HepG2 (cell line): ENCODE measurements around the gene PYGB. TPM values are rescaled to one million over a fixed set of nuclear protein-coding genes. Genes with fewer than 3 reads are reported as not detected.
A peak's percentile ranks its signal among the peaks of the same experiment; 100 is the strongest.

Experiments used
- ATAD3A ChIP-seq: sonication (generic); formaldehyde crosslinking; IDR thresholded peaks from 2 replicates; pipeline ENCODE4 v1.4.0; 2020; ENCODE audit warnings: missing genetic modification reagents
- DNMT3B ChIP-seq: conservative IDR thresholded peaks from 2 replicates; pipeline ENCODE4 v1.6.1; 2016; ENCODE audit warnings: missing biosample characterization, control low read depth
- ETV6 ChIP-seq: sonication (generic); formaldehyde crosslinking; conservative IDR thresholded peaks from 2 replicates; pipeline ENCODE4 v1.4.0; 2020; ENCODE audit warnings: missing genetic modification reagents
- MEF2D ChIP-seq: sonication (generic); formaldehyde crosslinking; IDR thresholded peaks from 2 replicates; pipeline ENCODE4 v1.5.1; 2020; ENCODE audit warnings: mild to moderate bottlenecking, missing genetic modification reagents
- MIXL1 ChIP-seq: IDR thresholded peaks from 2 replicates; pipeline ENCODE4 v1.6.1; 2016
- NFIB ChIP-seq: sonication (generic); formaldehyde crosslinking; IDR thresholded peaks from 2 replicates; pipeline ENCODE4 v1.9.0; 2021; ENCODE audit warnings: missing genetic modification reagents, mild to moderate bottlenecking, borderline replicate concordance
- NR1H2 ChIP-seq: sonication (generic); formaldehyde crosslinking; IDR thresholded peaks from 2 replicates; pipeline ENCODE4 v1.8.1; 2022; ENCODE audit warnings: low read depth, missing genetic modification reagents, borderline replicate concordance
- NR2F2 ChIP-seq: IDR thresholded peaks from 2 replicates; pipeline ENCODE4 v1.6.1; 2012; ENCODE audit warnings: low read depth, inconsistent platforms, borderline replicate concordance
- NR2F6 ChIP-seq, 2 experiments: IDR thresholded peaks; 2 replicates each; pipeline ENCODE4 v1.6.1; 2016; ENCODE audit warnings: antibody characterized with exemption in 1 of 2, mild to moderate bottlenecking in 1 of 2
- PHF5A ChIP-seq: IDR thresholded peaks from one replicate; pipeline ENCODE4 v1.6.1; 2018; ENCODE audit warnings: low read depth, missing genetic modification reagents; ENCODE audit not compliant: unreplicated experiment
- PHF8 ChIP-seq: sonication (generic); formaldehyde crosslinking; IDR thresholded peaks from 2 replicates; pipeline ENCODE4 v1.5.0; 2020; ENCODE audit warnings: missing genetic modification reagents
- RARG ChIP-seq: sonication (generic); formaldehyde crosslinking; IDR thresholded peaks from 2 replicates; pipeline ENCODE4 v1.4.0; 2020; ENCODE audit warnings: low read depth, mild to moderate bottlenecking, missing genetic modification reagents
- SATB2 ChIP-seq: sonication (generic); formaldehyde crosslinking; IDR thresholded peaks from 2 replicates; pipeline ENCODE4 v1.5.0; 2020; ENCODE audit warnings: missing genetic modification reagents
- SNAPC5 ChIP-seq: sonication (generic); formaldehyde crosslinking; IDR thresholded peaks from 2 replicates; pipeline ENCODE4 v1.8.1; 2023; ENCODE audit warnings: mild to moderate bottlenecking, missing genetic modification reagents, borderline replicate concordance
- SOX6 ChIP-seq, 2 experiments: fragments of 450-650 bp in 1 of 2; sonication (generic) in 1 of 2; formaldehyde crosslinking in 1 of 2; IDR thresholded peaks; 2 replicates each; pipeline versions ENCODE4 v1.4.0 to v1.6.1; 2017 to 2020; ENCODE audit warnings: antibody characterized with exemption in 1 of 2, mild to moderate bottlenecking in 1 of 2, missing genetic modification reagents in 1 of 2
- TMF1 ChIP-seq: sonication (generic); formaldehyde crosslinking; IDR thresholded peaks from 2 replicates; pipeline ENCODE4 v1.8.1; 2022; ENCODE audit warnings: low read depth, missing genetic modification reagents
- YY1 ChIP-seq: IDR thresholded peaks from 2 replicates; pipeline ENCODE4 v1.6.1; 2011; ENCODE audit warnings: low read length, low read depth, moderate library complexity, mild to moderate bottlenecking; ENCODE audit not compliant: insufficient read depth, insufficient replicate concordance
- ZFP36L1 ChIP-seq: sonication (generic); formaldehyde crosslinking; IDR thresholded peaks from 2 replicates; pipeline ENCODE4 v1.8.0; 2022; ENCODE audit warnings: mild to moderate bottlenecking, missing genetic modification reagents, moderate library complexity
- ZFP36L2 ChIP-seq: sonication (generic); formaldehyde crosslinking; IDR thresholded peaks from 2 replicates; pipeline ENCODE4 v1.4.0; 2020; ENCODE audit warnings: missing genetic modification reagents
- ZFP91 ChIP-seq: sonication (generic); formaldehyde crosslinking; IDR thresholded peaks from 2 replicates; pipeline ENCODE4 v1.9.0; 2022; ENCODE audit warnings: missing genetic modification reagents, mild to moderate bottlenecking, borderline replicate concordance
- ZFX ChIP-seq: sonication (generic); formaldehyde crosslinking; IDR thresholded peaks from 2 replicates; pipeline ENCODE4 v1.4.0; 2020; ENCODE audit warnings: mild to moderate bottlenecking, low read depth, missing genetic modification reagents, moderate library complexity
- ZMAT3 ChIP-seq: sonication (generic); formaldehyde crosslinking; conservative IDR thresholded peaks from 2 replicates; pipeline ENCODE4 v1.7.0; 2021; ENCODE audit warnings: missing genetic modification reagents
- ZNF101 ChIP-seq: sonication (generic); formaldehyde crosslinking; IDR thresholded peaks from 2 replicates; pipeline ENCODE4 v1.4.0; 2020; ENCODE audit warnings: mild to moderate bottlenecking, low read depth, missing genetic modification reagents, borderline replicate concordance
- ZNF383 ChIP-seq: sonication (generic); formaldehyde crosslinking; IDR thresholded peaks from 2 replicates; pipeline ENCODE4 v1.4.0; 2020; ENCODE audit warnings: missing genetic modification reagents, mild to moderate bottlenecking, borderline replicate concordance
- ZNF569 ChIP-seq: sonication (generic); formaldehyde crosslinking; IDR thresholded peaks from 2 replicates; pipeline ENCODE4 v1.5.0; 2020; ENCODE audit warnings: mild to moderate bottlenecking, missing genetic modification reagents, moderate library complexity, borderline replicate concordance
- ZNF674 ChIP-seq: sonication (generic); formaldehyde crosslinking; IDR thresholded peaks from 2 replicates; pipeline ENCODE4 v1.5.0; 2020; ENCODE audit warnings: low read depth, mild to moderate bottlenecking, missing genetic modification reagents
- ZNF772 ChIP-seq: sonication (generic); formaldehyde crosslinking; IDR thresholded peaks from 2 replicates; pipeline ENCODE4 v1.5.0; 2020; ENCODE audit warnings: mild to moderate bottlenecking, missing genetic modification reagents
- ZNF790 ChIP-seq: sonication (generic); formaldehyde crosslinking; IDR thresholded peaks from 2 replicates; pipeline ENCODE4 v1.8.0; 2022; ENCODE audit warnings: missing genetic modification reagents, mild to moderate bottlenecking, borderline replicate concordance
- ZNF839 ChIP-seq: sonication (generic); formaldehyde crosslinking; IDR thresholded peaks from 2 replicates; pipeline ENCODE4 v1.4.0; 2020; ENCODE audit warnings: missing genetic modification reagents, mild to moderate bottlenecking, borderline replicate concordance
- ZNF841 ChIP-seq: sonication (generic); formaldehyde crosslinking; IDR thresholded peaks from 2 replicates; pipeline ENCODE4 v1.8.1; 2023; ENCODE audit warnings: missing genetic modification reagents, borderline replicate concordance
- polyA plus RNA-seq, 8 experiments: library from polyadenylated mRNA; depleted of rRNA in 3 of 8; stranded (reverse) in 7 of 8; unstranded in 1 of 8; fragments of >200 nt; fragmentation: Illumina TruSeq in 4 of 8; extraction: Trizol in 4 of 8; gene quantifications; 2 replicates each; pipeline versions ENCODE4 v1.2.1 to v1.2.3, GENCODE V29; 2011 to 2016; ENCODE audit warnings: low read depth in 4 of 8, missing spikeins in 1 of 8, mixed read lengths in 1 of 8; ENCODE audit not compliant: insufficient read depth in 1 of 8
- total RNA-seq, 5 experiments: library from RNA; depleted of rRNA; stranded (reverse); fragments of >200 nt; fragmentation: Illumina TruSeq; extraction: Trizol; gene quantifications; 2 replicates each; pipeline ENCODE4 v1.2.3, GENCODE V29; 2016; ENCODE audit warnings: low read depth in 1 of 5

Gene PYGB
- total and polyA plus RNA-seq, 2 of the 13 experiments (the other 11 are each of a cell fraction or from before 2014, with no cell fraction given): 24.2 to 86.3 TPM

- TF ChIP-seq ZNF569 (CRISPR knock-in tag) (no peak), ZNF101 (CRISPR knock-in tag) (no peak), ETV6 (0 out of 2 replicates have a peak, but pooled peaks have one; percentile 23), ZMAT3 (CRISPR knock-in tag) (no peak; the same call in none of the 2 replicates), ZNF790 (CRISPR knock-in tag) (no peak), PHF8 (CRISPR knock-in tag) (no peak), ZFP36L1 (CRISPR knock-in tag) (peak; percentile 13; the same call in 1 of the 2 replicates), YY1 (peak; percentile 47), NR1H2 (CRISPR knock-in tag) (no peak), SATB2 (peak; percentile 59; the same call in 1 of the 2 replicates), ZFX (CRISPR knock-in tag) (no peak), MIXL1 (CRISPR knock-in tag) (no peak; the same call in 1 of the 2 replicates), ZNF383 (CRISPR knock-in tag) (peak; percentile 20; the same call in 1 of the 2 replicates), SOX6 (IDR thresholded peaks at IDR 0.05) (no peak), SOX6 (CRISPR knock-in tag; IDR thresholded peaks at IDR 0.05) (peak; percentile 49), ZNF839 (CRISPR knock-in tag) (peak; percentile 97), ATAD3A (CRISPR knock-in tag) (no peak), TMF1 (CRISPR knock-in tag) (no peak), RARG (CRISPR knock-in tag) (0 out of 2 replicates have a peak, but pooled peaks have one; percentile 21), ZNF674 (no peak), ZFP36L2 (CRISPR knock-in tag) (no peak), NR2F6 (IDR thresholded peaks at IDR 0.05) (peak; percentile 79), NR2F6 (CRISPR knock-in tag; IDR thresholded peaks at IDR 0.05) (peak; percentile 76; the same call in 1 of the 2 replicates), SNAPC5 (CRISPR knock-in tag) (no peak), NR2F2 (no peak), NFIB (CRISPR knock-in tag) (no peak), ZNF772 (CRISPR knock-in tag) (no peak), ZFP91 (peak; percentile 87; the same call in 1 of the 2 replicates), MEF2D (CRISPR knock-in tag) (0 out of 2 replicates have a peak, but pooled peaks have one; percentile 53), DNMT3B (CRISPR knock-in tag) (no peak), ZNF841 (CRISPR knock-in tag) (no peak), PHF5A (CRISPR knock-in tag) (no peak)
These were observed 826 bp upstream of the PYGB start (continued) for GRCh38 chr20:25247000-25247517.
